ENCODE data around the gene PGLYRP3. TPM values are rescaled to one million over a fixed set of nuclear protein-coding genes. Genes with fewer than 3 reads are reported as not detected.

Gene PGLYRP3
- total RNA-seq, 1 donor from 2014 or later: 0.53 TPM

GRCh38 chr1:153291514-153291913 is 21.2 kb downstream of the PGLYRP3 start:
- H3K36me3 ChIP-seq (ENCODE audit: control insufficient read depth, insufficient read depth, low read length): no peaks in the 10 kb centered on the region
- H3K27me3 ChIP-seq (ENCODE audit: control insufficient read depth, insufficient read depth, low read length): no peaks in the 10 kb centered on the region
- H3K4me3 ChIP-seq (ENCODE audit: low read depth, low read length): no peak overlapping the region
- FAIRE-seq: no peak
- no peak for DNase-seq (ENCODE audit: low read depth)
- TF ChIP-seq, protein P1, sequence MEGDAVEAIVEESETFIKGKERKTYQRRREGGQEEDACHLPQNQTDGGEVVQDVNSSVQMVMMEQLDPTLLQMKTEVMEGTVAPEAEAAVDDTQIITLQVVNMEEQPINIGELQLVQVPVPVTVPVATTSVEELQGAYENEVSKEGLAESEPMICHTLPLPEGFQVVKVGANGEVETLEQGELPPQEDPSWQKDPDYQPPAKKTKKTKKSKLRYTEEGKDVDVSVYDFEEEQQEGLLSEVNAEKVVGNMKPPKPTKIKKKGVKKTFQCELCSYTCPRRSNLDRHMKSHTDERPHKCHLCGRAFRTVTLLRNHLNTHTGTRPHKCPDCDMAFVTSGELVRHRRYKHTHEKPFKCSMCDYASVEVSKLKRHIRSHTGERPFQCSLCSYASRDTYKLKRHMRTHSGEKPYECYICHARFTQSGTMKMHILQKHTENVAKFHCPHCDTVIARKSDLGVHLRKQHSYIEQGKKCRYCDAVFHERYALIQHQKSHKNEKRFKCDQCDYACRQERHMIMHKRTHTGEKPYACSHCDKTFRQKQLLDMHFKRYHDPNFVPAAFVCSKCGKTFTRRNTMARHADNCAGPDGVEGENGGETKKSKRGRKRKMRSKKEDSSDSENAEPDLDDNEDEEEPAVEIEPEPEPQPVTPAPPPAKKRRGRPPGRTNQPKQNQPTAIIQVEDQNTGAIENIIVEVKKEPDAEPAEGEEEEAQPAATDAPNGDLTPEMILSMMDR (IDR thresholded peaks at IDR 0.05; ENCODE audit: insufficient read depth, low read length, severe bottlenecking): no peak

DNA sequence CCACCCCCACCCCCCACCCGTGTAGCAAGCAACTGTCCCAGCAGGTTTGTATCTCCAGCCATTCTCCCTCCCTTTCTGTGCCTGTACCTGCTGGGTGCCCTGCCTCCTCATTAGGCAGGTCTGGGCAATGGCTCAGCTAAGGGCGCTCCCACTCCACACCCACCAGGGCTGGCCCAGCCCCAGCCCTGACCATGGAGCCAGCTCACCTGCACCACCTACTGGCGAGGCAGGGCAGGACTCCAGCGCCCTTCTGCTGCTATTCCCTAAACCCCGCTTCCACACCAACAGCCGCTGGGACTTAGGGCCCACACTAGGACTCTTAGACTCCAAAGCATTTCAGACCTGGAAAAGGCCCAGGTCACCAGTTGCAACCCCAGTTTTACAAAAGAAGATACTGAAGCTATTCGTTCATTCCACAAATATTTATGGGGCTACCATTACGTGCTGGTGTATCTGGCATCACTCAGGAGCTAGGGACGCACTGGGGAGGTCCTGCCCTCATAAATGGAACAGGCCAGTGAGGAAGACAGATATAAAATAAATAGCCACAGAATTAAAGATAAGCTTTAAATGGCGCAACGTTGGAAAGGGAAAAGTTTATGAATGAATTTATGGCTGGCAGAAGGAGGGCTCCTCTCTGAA is 24.0 kb downstream of the PGLYRP3 start:
- Histone ChIP-seq H3K36me3 (ENCODE audit: control insufficient read depth, insufficient read depth, low read length) (no peaks in the 10 kb centered on the region), H3K4me3 (ENCODE audit: low read depth, low read length) (no peak overlapping the region), H3K27me3 (ENCODE audit: control insufficient read depth, insufficient read depth, low read length) (no peaks in the 10 kb centered on the region)
- FAIRE-seq (peak; percentile 96), DNase-seq (ENCODE audit: low read depth) (peak; percentile 86)
- TF ChIP-seq, protein P1 (IDR thresholded peaks at IDR 0.05; ENCODE audit: insufficient read depth, low read length, severe bottlenecking): peak; percentile 89

- FAIRE-seq (peak; percentile 99), DNase-seq (ENCODE audit: low read depth) (peak; percentile 64)
- Histone ChIP-seq H3K36me3 (ENCODE audit: control insufficient read depth, insufficient read depth, low read length) (no peaks in the 10 kb centered on the region), H3K27me3 (ENCODE audit: control insufficient read depth, insufficient read depth, low read length) (no peaks in the 10 kb centered on the region), H3K4me3 (ENCODE audit: low read depth, low read length) (no peak overlapping the region)
- TF ChIP-seq, protein P1 (IDR thresholded peaks at IDR 0.05; ENCODE audit: insufficient read depth, low read length, severe bottlenecking): peak; percentile 93
These were observed 34.9 kb downstream of the PGLYRP3 start for GRCh38 chr1:153277852-153278251.

GRCh38 chr1:153272186-153272585 is 40.6 kb downstream of the PGLYRP3 start:
- no peaks in the 10 kb centered on the region for H3K36me3 ChIP-seq (ENCODE audit: control insufficient read depth, insufficient read depth, low read length)
- H3K27me3 ChIP-seq (ENCODE audit: control insufficient read depth, insufficient read depth, low read length): peaks cover 3% of the 10 kb centered on the region
- H3K4me3 ChIP-seq (ENCODE audit: low read depth, low read length): no peak overlapping the region
- TF ChIP-seq, protein P1 (IDR thresholded peaks at IDR 0.05; ENCODE audit: insufficient read depth, low read length, severe bottlenecking): no peak
- DNase-seq (ENCODE audit: low read depth) (no peak), FAIRE-seq (no peak)

DNA sequence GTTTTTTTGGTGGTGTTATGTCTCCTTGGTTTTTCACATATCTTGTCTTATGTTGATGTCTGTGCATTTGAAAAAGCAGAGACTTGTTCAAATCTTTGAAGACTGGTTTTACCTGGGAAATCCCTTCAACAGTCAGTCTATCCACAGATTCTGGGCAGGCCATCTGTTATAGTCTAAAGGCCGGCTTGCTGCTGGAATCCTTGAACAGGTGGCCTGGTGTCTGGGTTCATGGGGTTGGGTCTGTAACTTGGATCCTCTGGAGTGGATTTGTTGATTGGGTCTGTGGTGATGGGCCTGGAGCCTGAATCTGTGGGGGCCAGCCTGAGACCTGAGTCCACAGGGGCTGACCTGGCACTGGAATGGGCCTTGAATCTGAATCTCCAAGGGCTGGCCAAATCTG is 41.0 kb downstream of the PGLYRP3 start:
- TF ChIP-seq, protein P1 (IDR thresholded peaks at IDR 0.05; ENCODE audit: insufficient read depth, low read length, severe bottlenecking): no peak
- H3K36me3 ChIP-seq (ENCODE audit: control insufficient read depth, insufficient read depth, low read length): no peaks in the 10 kb centered on the region
- DNase-seq (ENCODE audit: low read depth) (no peak), FAIRE-seq (no peak)
- no peak overlapping the region for H3K4me3 ChIP-seq (ENCODE audit: low read depth, low read length)
- H3K27me3 ChIP-seq (ENCODE audit: control insufficient read depth, insufficient read depth, low read length): peaks cover 3% of the 10 kb centered on the region

GRCh38 chr1:153265457-153265856 is 47.3 kb downstream of the PGLYRP3 start:
- Histone ChIP-seq H3K4me3 (ENCODE audit: low read depth, low read length) (no peak overlapping the region), H3K27me3 (ENCODE audit: control insufficient read depth, insufficient read depth, low read length) (peaks cover 26% of the 10 kb centered on the region), H3K36me3 (ENCODE audit: control insufficient read depth, insufficient read depth, low read length) (no peaks in the 10 kb centered on the region)
- no peak for DNase-seq (ENCODE audit: low read depth)
- TF ChIP-seq, protein P1 (IDR thresholded peaks at IDR 0.05; ENCODE audit: insufficient read depth, low read length, severe bottlenecking): no peak
- no peak for FAIRE-seq

Data from bronchial epithelial cell (primary cell).